Activated CD8-positive, alpha-beta memory T cell treated with anti-CD3 and anti-CD28 coated beads, Interleukin-2, amount 10 ng/mL, durations not matched to agents 7 days and 5 days (primary cell): ENCODE results near the gene SHISA7. TPM values are rescaled to one million over a fixed set of nuclear protein-coding genes. Genes with fewer than 3 reads are reported as not detected.

ENCODE experiments used
- total RNA-seq, 2 experiments: library from RNA; stranded (reverse); gene quantifications; one replicate each; pipeline ENCODE4 v1.2.3, GENCODE V29; 2021

Gene SHISA7
- total RNA-seq, 2 experiments from 2014 or later = not detected

Other genes starting within 250 kb of the SHISA7 start
- gene PTPRH, start 233.8 kb downstream of the SHISA7 start, total RNA-seq = not detected
- 10 to 100 TPM; 10.4 to 16.0 TPM for gene TMEM86B, start 214.5 kb downstream of the SHISA7 start, total RNA-seq
- 100 to 1,000 TPM; 263 to 291 TPM for gene PPP6R1, start 184.3 kb downstream of the SHISA7 start, total RNA-seq
- gene HSPBP1, start 163.2 kb downstream of the SHISA7 start, total RNA-seq = 10 to 100 TPM; 35.0 to 38.2 TPM
- gene BRSK1, start 159.3 kb downstream of the SHISA7 start, total RNA-seq = 1 to 10 TPM; 6.9 to 9.1 TPM
- gene TMEM150B, start 118.0 kb downstream of the SHISA7 start, total RNA-seq = 1 to 10 TPM; 1.2 to 2.4 TPM
- gene KMT5C, start 103.4 kb downstream of the SHISA7 start, total RNA-seq = 10 to 100 TPM; 26.4 to 35.3 TPM
- 1 to 10 TPM in 1 of 2 experiments, under 1 TPM in 1; 0.19 to 2.0 TPM for gene COX6B2, start 88.6 kb downstream of the SHISA7 start, total RNA-seq
- not detected for gene GARIN5B, start 80.0 kb downstream of the SHISA7 start, total RNA-seq
- under 1 TPM; 0.50 to 0.68 TPM for gene IL11, start 72.8 kb downstream of the SHISA7 start, total RNA-seq
- gene TMEM190, start 66.5 kb downstream of the SHISA7 start, total RNA-seq = not detected
- 10 to 100 TPM; 14.1 to 23.0 TPM for gene TMEM238, start 59.0 kb downstream of the SHISA7 start, total RNA-seq
- gene RPL28, start 57.4 kb downstream of the SHISA7 start, total RNA-seq = 1,000 to 10,000 TPM; 2,244 to 2,759 TPM
- 100 to 1,000 TPM; 311 to 421 TPM for gene UBE2S, start 35.5 kb downstream of the SHISA7 start, total RNA-seq
- 10 to 100 TPM; 28.2 to 35.7 TPM for gene ISOC2, start 18.3 kb upstream of the SHISA7 start, total RNA-seq
- gene C19orf85, start 21.5 kb upstream of the SHISA7 start, total RNA-seq = not detected
- 1 to 10 TPM; 8.8 to 8.9 TPM for gene ZNF628, start 33.3 kb upstream of the SHISA7 start, total RNA-seq
- 10 to 100 TPM; 14.6 to 23.2 TPM for gene NAT14, start 41.9 kb upstream of the SHISA7 start, total RNA-seq
- under 1 TPM; 0.68 to 0.79 TPM for gene SSC5D, start 45.1 kb upstream of the SHISA7 start, total RNA-seq
- gene SBK2, start 93.8 kb upstream of the SHISA7 start, total RNA-seq = not detected
- gene SBK3, start 102.2 kb upstream of the SHISA7 start, total RNA-seq = not detected
- 1 to 10 TPM; 5.6 to 7.5 TPM for gene ZNF579, start 137.5 kb upstream of the SHISA7 start, total RNA-seq
- gene FIZ1, start 156.2 kb upstream of the SHISA7 start, total RNA-seq = 10 to 100 TPM; 13.0 to 15.7 TPM
- gene ZNF524, start 157.0 kb upstream of the SHISA7 start, total RNA-seq = 10 to 100 TPM; 26.5 to 30.2 TPM
- gene ZNF865, start 162.3 kb upstream of the SHISA7 start, total RNA-seq = 10 to 100 TPM; 14.4 to 16.7 TPM
- 1 to 10 TPM; 5.1 to 7.3 TPM for gene ZNF784, start 181.3 kb upstream of the SHISA7 start, total RNA-seq
- 10 to 100 TPM; 33.1 to 33.7 TPM for gene ZNF580, start 197.7 kb upstream of the SHISA7 start, total RNA-seq
- 10 to 100 TPM; 23.7 to 25.4 TPM for gene ZNF581, start 200.3 kb upstream of the SHISA7 start, total RNA-seq
- gene CCDC106, start 204.9 kb upstream of the SHISA7 start, total RNA-seq = 1 to 10 TPM; 5.9 TPM
- 100 to 1,000 TPM; 284 to 324 TPM for gene U2AF2, start 211.7 kb upstream of the SHISA7 start, total RNA-seq
- gene EPN1, start 231.9 kb upstream of the SHISA7 start, total RNA-seq = 10 to 100 TPM; 55.7 to 63.7 TPM